ENCODE results near the gene PLAAT4. TPM values are rescaled to one million over a fixed set of nuclear protein-coding genes. Genes with fewer than 3 reads are reported as not detected.
A peak's percentile ranks its signal among the peaks of the same experiment; 100 is the strongest.

The PLAAT4 gene
- total and polyA plus RNA-seq, 10 of the 15 experiments (the other 5 are each of a cell fraction or from before 2014, with no cell fraction given) = 6.0 to 34.3 (median 12.4) TPM

DNA sequence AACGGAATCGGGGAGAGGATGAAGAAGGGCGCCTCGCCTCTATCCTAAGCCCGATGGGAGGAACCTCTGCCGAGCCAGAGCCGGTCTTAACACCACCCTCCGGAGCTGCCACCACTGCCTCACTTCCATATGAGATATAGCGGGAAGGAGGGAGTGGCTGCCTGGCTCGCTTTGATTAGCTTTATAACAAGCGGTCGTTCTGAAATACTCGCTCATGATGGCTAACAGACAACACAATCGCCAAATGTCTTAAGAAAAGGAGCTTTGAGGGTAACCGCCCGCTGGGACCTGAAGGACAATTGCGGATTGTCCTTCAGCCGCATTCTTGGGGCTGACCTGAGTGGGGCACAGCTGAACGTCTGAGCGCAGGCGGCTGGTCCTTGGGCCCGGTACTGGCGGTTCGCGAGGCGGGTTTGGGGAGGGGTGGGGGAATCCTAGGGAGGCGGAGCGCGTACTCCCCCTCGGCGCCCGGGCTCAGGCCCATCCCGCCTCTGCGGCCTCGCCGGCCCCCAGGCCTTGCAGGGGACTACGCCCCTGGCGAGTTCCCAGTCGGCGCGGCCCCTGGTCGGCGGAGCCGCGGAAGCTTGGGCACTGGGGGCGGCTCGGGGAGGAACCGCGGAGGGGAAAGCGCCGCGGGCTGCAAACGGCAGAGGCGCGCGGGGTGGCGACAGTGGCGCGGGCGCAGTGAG is 45.9 kb upstream of the PLAAT4 start, which contains the start of gene PLAAT5:
PLAAT5 (minus strand) TSS at position 617 of the 689 bp plus-strand sequence; CDS start at position 484, 133 bp downstream.
- ChIA-PET CTCF (interaction anchor here (6.0 kb wide), 1 partner anchor 11 kb away, joined by 25 read pairs; no protein-coding TSS in a partner anchor), POLR2A (no interaction called here), SMC1A (ENCODE audit: uncharacterized antibody, unreplicated experiment) (no interaction called here), RAD21 (ENCODE audit: unreplicated experiment) (no interaction called here)
- ATAC-seq (no peak), DNase-seq (ENCODE audit: low read depth, low spot score) (no peak), FAIRE-seq (no peak)
- H3K9me3 ChIP-seq (replicated peaks; ENCODE audit: control insufficient read depth, insufficient read depth, low read length) = no peaks in the 10 kb centered on the region; the same call in 2 of the 3 replicates
- H3K4me2 ChIP-seq (ENCODE audit: control insufficient read depth, insufficient read depth) = no peak within 1 kb of the TSS; the same call in 1 of the 2 replicates
- no peaks in the 10 kb centered on the region for H4K20me1 ChIP-seq (ENCODE audit: control insufficient read depth, insufficient read depth)
- 42% methylated on average over 54 of the region's 60 CpGs for WGBS (ENCODE audit: insufficient coverage, insufficient replicate concordance, low lambda C conversion rate, missing lambda C conversion rate)
- TF ChIP-seq PML (IDR thresholded peaks at IDR 0.05; ENCODE audit: low read length) (no peak), HDAC6 (IDR thresholded peaks at IDR 0.05; ENCODE audit: unreplicated experiment) (peak; percentile 52), SUZ12 (IDR thresholded peaks at IDR 0.05; ENCODE audit: unreplicated experiment) (peak; percentile 38)
- BruUV-seq (replicated peaks) = no TSS peak
- H3K4me1 ChIP-seq (ENCODE audit: control insufficient read depth, insufficient read depth, low read length) = no peaks in the 10 kb centered on the region
- H2AFZ ChIP-seq (ENCODE audit: control insufficient read depth, low read depth, low read length) = no peak within 1 kb of the TSS
- intact Hi-C loops (cut with micrococcal nuclease; ENCODE audit: unreplicated experiment) (no loop called here), in situ Hi-C loops (cut with MboI) (no loop called here)
- no peak within 1 kb of the TSS for H3K9ac ChIP-seq (ENCODE audit: control insufficient read depth, insufficient read depth, low read length)
- no peak within 1 kb of the TSS for H3K27ac ChIP-seq (ENCODE audit: control insufficient read depth, insufficient read depth)
- no peaks in the 10 kb centered on the region for H3K36me3 ChIP-seq (ENCODE audit: control insufficient read depth in 2 of 2, insufficient read depth in 2 of 2, low read length in 1 of 2)
- peaks cover 3 to 8% of the 10 kb centered on the region in 2 experiments; a peak in 3 of 4 replicates for H3K27me3 ChIP-seq (replicated peaks in 1 of 2; ENCODE audit: control insufficient read depth in 2 of 2, insufficient read depth in 2 of 2, low read length in 1 of 2)
- H3K4me3 ChIP-seq = no peak within 1 kb of the TSS
- no peaks in the 10 kb centered on the region for H3K79me2 ChIP-seq (ENCODE audit: control insufficient read depth, insufficient read depth, low read length)

- H2AFZ ChIP-seq (ENCODE audit: control insufficient read depth, low read depth, low read length) = no peak overlapping the region
- ChIA-PET CTCF (interaction anchor here (0.7 to 6.0 kb wide), 2 partner anchors 12 to 962 kb away, joined by 3 to 25 read pairs; no protein-coding TSS in a partner anchor), RAD21 (ENCODE audit: unreplicated experiment) (no interaction called here)
- TF ChIP-seq, protein P1, sequence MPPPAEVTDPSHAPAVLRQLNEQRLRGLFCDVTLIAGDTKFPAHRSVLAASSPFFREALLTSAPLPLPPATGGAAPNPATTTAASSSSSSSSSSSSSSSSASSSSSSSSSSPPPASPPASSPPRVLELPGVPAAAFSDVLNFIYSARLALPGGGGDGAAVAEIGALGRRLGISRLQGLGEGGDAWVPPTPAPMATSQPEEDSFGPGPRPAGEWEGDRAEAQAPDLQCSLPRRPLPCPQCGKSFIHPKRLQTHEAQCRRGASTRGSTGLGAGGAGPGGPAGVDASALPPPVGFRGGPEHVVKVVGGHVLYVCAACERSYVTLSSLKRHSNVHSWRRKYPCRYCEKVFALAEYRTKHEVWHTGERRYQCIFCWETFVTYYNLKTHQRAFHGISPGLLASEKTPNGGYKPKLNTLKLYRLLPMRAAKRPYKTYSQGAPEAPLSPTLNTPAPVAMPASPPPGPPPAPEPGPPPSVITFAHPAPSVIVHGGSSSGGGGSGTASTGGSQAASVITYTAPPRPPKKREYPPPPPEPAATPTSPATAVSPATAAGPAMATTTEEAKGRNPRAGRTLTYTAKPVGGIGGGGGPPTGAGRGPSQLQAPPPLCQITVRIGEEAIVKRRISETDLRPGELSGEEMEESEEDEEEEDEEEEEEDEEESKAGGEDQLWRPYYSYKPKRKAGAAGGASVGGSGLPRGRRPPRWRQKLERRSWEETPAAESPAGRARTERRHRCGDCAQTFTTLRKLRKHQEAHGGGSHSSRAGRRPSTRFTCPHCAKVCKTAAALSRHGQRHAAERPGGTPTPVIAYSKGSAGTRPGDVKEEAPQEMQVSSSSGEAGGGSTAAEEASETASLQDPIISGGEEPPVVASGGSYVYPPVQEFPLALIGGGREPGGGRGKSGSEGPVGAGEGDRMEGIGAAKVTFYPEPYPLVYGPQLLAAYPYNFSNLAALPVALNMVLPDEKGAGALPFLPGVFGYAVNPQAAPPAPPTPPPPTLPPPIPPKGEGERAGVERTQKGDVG (CRISPR knock-in tag; IDR thresholded peaks at IDR 0.05) = no peak
- TF ChIP-seq SREBF1 (IDR thresholded peaks at IDR 0.05; ENCODE audit: low read length) (no peak), ZBTB11 (CRISPR knock-in tag; IDR thresholded peaks at IDR 0.05) (no peak), CHD2 (IDR thresholded peaks at IDR 0.05; ENCODE audit: borderline replicate concordance, low read depth, low read length) (no peak)
These were observed 45.4 kb upstream of the PLAAT4 start for GRCh38 chr11:63491240-63491587.

More at GRCh38 chr11:63491240-63491587, 45.4 kb upstream of the PLAAT4 start:
- peaks cover 3 to 8% of the 10 kb centered on the region in 2 experiments; a peak in 3 of 4 replicates for H3K27me3 ChIP-seq (replicated peaks in 1 of 2; ENCODE audit: control insufficient read depth in 2 of 2, insufficient read depth in 2 of 2, low read length in 1 of 2)
- no peaks in the 10 kb centered on the region for H3K4me1 ChIP-seq (ENCODE audit: control insufficient read depth, insufficient read depth, low read length)
- ATAC-seq = no peak
- no peaks in the 10 kb centered on the region for H4K20me1 ChIP-seq (ENCODE audit: control insufficient read depth, insufficient read depth)
- no peak for FAIRE-seq
- SMC1A ChIA-PET (ENCODE audit: uncharacterized antibody, unreplicated experiment) = interaction anchor here (0.8 to 1.0 kb wide), 2 partner anchors 12 to 28 kb away, joined by 3 to 6 read pairs; no protein-coding TSS in a partner anchor
- no peaks in the 10 kb centered on the region for H3K79me2 ChIP-seq (ENCODE audit: control insufficient read depth, insufficient read depth, low read length)
- DNase-seq (ENCODE audit: low read depth, low spot score) = no peak
- POLR2A ChIA-PET = no interaction called here
- H3K9ac ChIP-seq (ENCODE audit: control insufficient read depth, insufficient read depth, low read length) = no peak overlapping the region
- BruUV-seq (replicated peaks) = no TSS peak
- H3K36me3 ChIP-seq (ENCODE audit: control insufficient read depth in 2 of 2, insufficient read depth in 2 of 2, low read length in 1 of 2) = no peaks in the 10 kb centered on the region
- H3K4me2 ChIP-seq (ENCODE audit: control insufficient read depth, insufficient read depth) = no peak overlapping the region; the same call in 1 of the 2 replicates
- no peak overlapping the region for H3K27ac ChIP-seq (ENCODE audit: control insufficient read depth, insufficient read depth)
- 19% methylated on average over 11 of the region's 13 CpGs for WGBS (ENCODE audit: insufficient coverage, insufficient replicate concordance, low lambda C conversion rate, missing lambda C conversion rate)
- intact Hi-C loops (cut with micrococcal nuclease; ENCODE audit: unreplicated experiment) = no loop called here
- in situ Hi-C loops (cut with MboI) = no loop called here
- no peak overlapping the region for H3K4me3 ChIP-seq
- H3K9me3 ChIP-seq (replicated peaks; ENCODE audit: control insufficient read depth, insufficient read depth, low read length) = no peaks in the 10 kb centered on the region; the same call in 2 of the 3 replicates
